Endothelial cell of umbilical vein (primary cell): ENCODE measurements around the gene CDK5RAP2. TPM values are rescaled to one million over a fixed set of nuclear protein-coding genes. Genes with fewer than 3 reads are reported as not detected.

Experiments
- BruUV-seq: library from RNA; stranded (reverse); fragments of 400-500 nt; replicated peaks from 2 replicates; lab custom pipeline; 2021; lab: Mats Ljungman, UMichigan
- CTCF ChIA-PET: fragments of 300-600, 350-600 bp; sonication (Branson Sonifier 250); formaldehyde crosslinking; loops from one replicate; lab custom pipeline; 2021; ENCODE audit warnings: antibody characterized with exemption, inconsistent platforms; lab: Charles Lee
- POLR2A ChIA-PET: fragments of 300-600, 350-600 bp; sonication (Branson Sonifier 250); formaldehyde crosslinking; loops from one replicate; lab custom pipeline; 2021; ENCODE audit warnings: antibody characterized with exemption, inconsistent platforms; lab: Charles Lee
- DNase-seq: peaks from one replicate; pipeline ENCODE4 v3.0.0-alpha.2; 2011; ENCODE audit warnings: low read depth, low spot score
- FAIRE-seq: peaks from 2 replicates; lab custom pipeline; 2011; peaks lifted over from hg19 to GRCh38; lab: Jason Lieb, UNC
- H2AFZ ChIP-seq: 2 replicates; pipeline ENCODE4 v1.6.0; 2012; ENCODE audit warnings: low read depth, low read length, control low read depth, inconsistent platforms
- H3K27ac ChIP-seq: 2 replicates; pipeline ENCODE4 v1.5.1; 2011; ENCODE audit warnings: low read depth, mild to moderate bottlenecking, control low read depth, low read length, moderate library complexity; ENCODE audit not compliant: insufficient read depth
- H3K27me3 ChIP-seq, 2 experiments: 2 replicates each; pipeline versions ENCODE4 v1.6.0 to v1.6.1; 2011; ENCODE audit warnings: low read length in 2 of 2, mixed read lengths in 1 of 2; ENCODE audit not compliant: control insufficient read depth in 2 of 2, insufficient read depth in 2 of 2
- H3K36me3 ChIP-seq, 2 experiments: 2 replicates in 1 of 2; 3 replicates in 1 of 2; pipeline ENCODE4 v1.5.1; 2011; ENCODE audit warnings: low read length in 2 of 2, mild to moderate bottlenecking in 1 of 2, moderate library complexity in 1 of 2; ENCODE audit not compliant: control insufficient read depth in 2 of 2, insufficient read depth in 2 of 2; ENCODE audit errors: extremely low read depth in 1 of 2
- H3K4me1 ChIP-seq: 3 replicates; pipeline ENCODE4 v1.5.1; 2011; ENCODE audit warnings: mild to moderate bottlenecking, low read length; ENCODE audit not compliant: control insufficient read depth, insufficient read depth; ENCODE audit errors: extremely low read depth
- H3K4me2 ChIP-seq: 2 replicates; pipeline ENCODE4 v1.6.1; 2011; ENCODE audit warnings: low read length, control low read depth, mixed read lengths; ENCODE audit not compliant: insufficient read depth
- H3K4me3 ChIP-seq, 3 experiments: fragments of 200-600 bp in 1 of 3; sonication (generic), shearing (Covaris generic) in 1 of 3; replicated peaks in 1 of 3; 2 replicates each; pipeline ENCODE4 v1.5.1; 2011 to 2016; ENCODE audit warnings: control low read depth in 3 of 3, low read length in 3 of 3, mild to moderate bottlenecking in 2 of 3, inconsistent platforms in 1 of 3, low read depth in 1 of 3, moderate library complexity in 1 of 3; ENCODE audit not compliant: insufficient read depth in 1 of 3
- H3K79me2 ChIP-seq: 2 replicates; pipeline ENCODE4 v1.6.0; 2012; ENCODE audit warnings: low read length, inconsistent platforms; ENCODE audit not compliant: control insufficient read depth, insufficient read depth
- H3K9ac ChIP-seq: replicated peaks from 2 replicates; pipeline ENCODE3; 2011; ENCODE audit warnings: low read length, control low read depth; ENCODE audit not compliant: insufficient read depth; ENCODE audit errors: extremely low read depth
- H3K9me1 ChIP-seq: replicated peaks from 3 replicates; pipeline ENCODE4 v1.6.0; 2011; ENCODE audit warnings: mild to moderate bottlenecking, low read length; ENCODE audit not compliant: control insufficient read depth, insufficient read depth; ENCODE audit errors: extremely low read depth
- H3K9me3 ChIP-seq: replicated peaks from 2 replicates; pipeline ENCODE4 v1.5.1; 2012; ENCODE audit warnings: low read length, inconsistent platforms; ENCODE audit not compliant: control insufficient read depth, insufficient read depth
- H4K20me1 ChIP-seq: replicated peaks from 2 replicates; pipeline ENCODE3; 2011; ENCODE audit warnings: mild to moderate bottlenecking, low read length; ENCODE audit not compliant: control insufficient read depth, insufficient read depth; ENCODE audit errors: extremely low read depth
- CTCF ChIP-seq, 2 donors: IDR thresholded peaks; 1 replicate in 1 of 2; 2 replicates in 1 of 2; pipeline ENCODE4 v1.5.1; 2011; ENCODE audit warnings: low read length in 2 of 2, mild to moderate bottlenecking in 2 of 2, moderate library complexity in 2 of 2, control low read depth in 1 of 2, inconsistent platforms in 1 of 2, low read depth in 1 of 2; ENCODE audit not compliant: insufficient read depth in 1 of 2; ENCODE audit errors: extremely low read depth in 1 of 2
- EZH2 ChIP-seq: IDR thresholded peaks from 2 replicates; pipeline ENCODE4 v1.6.1; 2012; ENCODE audit warnings: borderline replicate concordance, low read depth, mild to moderate bottlenecking, moderate library complexity, low read length, inconsistent platforms; ENCODE audit not compliant: severe bottlenecking
- FOS ChIP-seq: IDR thresholded peaks from 2 replicates; pipeline ENCODE4 v1.6.1; 2011; ENCODE audit warnings: mild to moderate bottlenecking, low read length, moderate library complexity, borderline replicate concordance; ENCODE audit not compliant: insufficient read depth
- GATA2 ChIP-seq: IDR thresholded peaks from 2 replicates; pipeline ENCODE4 v1.7.0; 2011; ENCODE audit warnings: low read depth, mild to moderate bottlenecking, moderate library complexity, mixed read lengths, low read length; ENCODE audit not compliant: insufficient read length, insufficient read depth
- JUN ChIP-seq: IDR thresholded peaks from 2 replicates; pipeline ENCODE4 v1.6.1; 2011; ENCODE audit warnings: borderline replicate concordance, low read depth; ENCODE audit not compliant: insufficient read length, insufficient read depth
- MAX ChIP-seq: IDR thresholded peaks from 2 replicates; pipeline ENCODE4 v1.6.1; 2011; ENCODE audit not compliant: insufficient read depth, insufficient read length
- MYC ChIP-seq: IDR thresholded peaks from one replicate; pipeline ENCODE4 v1.6.1; 2011; ENCODE audit warnings: mild to moderate bottlenecking, low read depth, low read length
- POLR2A ChIP-seq: IDR thresholded peaks from 2 replicates; pipeline ENCODE4 v1.6.1; 2012; ENCODE audit warnings: low read depth, mild to moderate bottlenecking, control low read depth, low read length
- POLR2AphosphoS5 ChIP-seq: IDR thresholded peaks from 2 replicates; pipeline ENCODE4 v1.6.1; 2012; ENCODE audit warnings: low read depth, mild to moderate bottlenecking, control low read depth, low read length, moderate library complexity; ENCODE audit not compliant: insufficient read depth
- dilution Hi-C: fragments of 300-500 bp; cut with MboI; formaldehyde crosslinking; loops from one replicate; pipeline ENCODE4 v1.15.0; 2019; ENCODE audit warnings: low sequenced_read_pairs; ENCODE audit not compliant: extremely low pct_ligation_motif_present
- intact Hi-C: fragments of 100-400 bp; cut with micrococcal nuclease; formaldehyde crosslinking; loops from one replicate; pipeline ENCODE4 v1.10.0; 2022
- polyA plus RNA-seq, 4 experiments: library from polyadenylated mRNA; depleted of rRNA in 3 of 4; stranded (reverse) in 3 of 4; unstranded in 1 of 4; fragments of >200 nt; gene quantifications; 2 replicates each; pipeline versions ENCODE4 v1.2.1 to v1.2.3, GENCODE V29; 2011 to 2012; ENCODE audit warnings: missing spikeins in 1 of 4
- total RNA-seq: library from RNA; stranded (reverse); gene quantifications from 2 replicates; pipeline ENCODE4 v1.2.3, GENCODE V29; 2021

CDK5RAP2 gene
- total and polyA plus RNA-seq, 2 donors (not counting 3 experiments of a cell fraction or from before 2014, with no cell fraction given) = 17.5 to 56.7 TPM

- no peaks in the 10 kb centered on the region for H3K9me1 ChIP-seq
- peaks cover 2 to 5% of the 10 kb centered on the region in 2 experiments for H3K36me3 ChIP-seq
- H3K9ac ChIP-seq = no peak overlapping the region
- no peak for DNase-seq
- TF ChIP-seq JUN (no peak), POLR2AphosphoS5 (no peak), MAX (no peak), FOS (no peak), POLR2A (no peak), MYC (no peak), GATA2 (no peak), EZH2 (no peak), CTCF (IDR thresholded peaks at IDR 0.05; ENCODE audit: extremely low read depth in 1 of 2, insufficient read depth in 1 of 2, low read depth in 1 of 2, low read length in 2 of 2) (no peak)
- H3K4me1 ChIP-seq = no peaks in the 10 kb centered on the region
- dilution Hi-C loops (no loop called here), intact Hi-C loops (no loop called here)
- H3K27ac ChIP-seq = no peak overlapping the region
- ChIA-PET POLR2A (no interaction called here), CTCF (interaction anchor here (0.9 kb wide), 1 partner anchor 9 kb away, joined by 3 read pairs; no protein-coding TSS in a partner anchor)
- no TSS peak for BruUV-seq
- no peaks in the 10 kb centered on the region for H3K79me2 ChIP-seq
- FAIRE-seq = no peak
- no peaks in the 10 kb centered on the region for H3K9me3 ChIP-seq
- H2AFZ ChIP-seq = no peak overlapping the region
- no peaks in the 10 kb centered on the region for H4K20me1 ChIP-seq
- no peak overlapping the region for H3K4me3 ChIP-seq
- H3K4me2 ChIP-seq = no peak overlapping the region
- no peaks in the 10 kb centered on the region for H3K27me3 ChIP-seq
Observed at GRCh38 chr9:120447959-120448500, 131.9 kb downstream of the CDK5RAP2 start.
